ENCODE measurements around the gene MDFIC. TPM values are rescaled to one million over a fixed set of nuclear protein-coding genes. Genes with fewer than 3 reads are reported as not detected.
A peak's percentile ranks its signal among the peaks of the same experiment; 100 is the strongest.

The MDFIC gene
- total and polyA plus RNA-seq, 5 donors from 2014 or later = 65.1 to 99.9 (median 87.0) TPM

DNA sequence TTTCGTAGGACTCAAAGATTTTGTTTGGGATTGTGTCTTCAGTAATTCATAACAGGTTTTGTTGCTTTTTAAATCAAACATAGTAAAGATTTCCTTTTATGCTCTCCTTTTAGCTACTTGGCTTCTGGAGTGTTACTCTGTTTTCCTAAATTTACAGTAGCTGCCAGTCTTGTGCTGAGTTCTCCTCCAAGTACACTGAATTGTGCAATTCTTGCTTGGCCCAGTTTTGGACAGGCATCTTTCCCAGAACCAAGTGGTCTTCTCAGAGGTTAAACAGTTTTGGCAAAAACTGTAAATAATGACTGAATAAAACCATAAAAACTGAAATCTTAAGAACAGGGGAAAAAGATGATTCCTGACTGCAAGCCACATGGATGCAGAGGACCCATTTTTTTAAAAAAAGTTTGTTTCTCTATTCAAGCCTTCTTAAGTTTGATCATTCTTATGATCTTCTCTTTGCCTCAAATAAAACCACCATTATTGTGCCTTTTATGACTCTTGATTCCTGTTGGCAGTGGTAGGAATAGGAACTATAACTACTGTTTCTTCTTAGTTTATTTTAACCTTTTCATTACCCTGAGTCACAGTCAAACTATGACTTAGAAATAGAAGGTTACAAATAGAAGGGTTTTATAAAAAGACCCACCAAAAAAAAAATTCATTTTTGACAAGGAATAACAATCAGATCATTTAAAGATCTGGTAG, 88.0 kb downstream of the MDFIC start:
- Histone ChIP-seq H3K36me3 (ENCODE audit: control insufficient read depth, insufficient read depth, low read length) (peaks cover 10% of the 10 kb centered on the region), H3K27me3 (ENCODE audit: control insufficient read depth, insufficient read depth, low read length) (no peaks in the 10 kb centered on the region), H3K27ac (ENCODE audit: insufficient read depth, low read length, poor library complexity, severe bottlenecking) (peak overlapping the region; percentile 35), H3K4me3 (ENCODE audit: low read depth, low read length) (peak overlapping the region; percentile 69), H3K9me3 (ENCODE audit: control insufficient read depth in 2 of 2, low read length in 2 of 2) (no peaks in the 10 kb centered on the region), H3K4me1 (ENCODE audit: control insufficient read depth, insufficient read depth, low read length, poor library complexity, severe bottlenecking) (peaks cover 63% of the 10 kb centered on the region)
- ATAC-seq (ENCODE audit: low read depth in 2 of 2) = no peak
- peak overlapping the region; percentile 57 to 79 (median 63) for H3K4me3 Mint-ChIP-seq
- H3K27me3 Mint-ChIP-seq = no peaks in the 10 kb centered on the region
- DNase-seq = peak in 1 of 3 donors; percentile 29
- peaks cover 58 to 84% (median 69%) of the 10 kb centered on the region in 4 donors for H3K4me1 Mint-ChIP-seq
- peaks cover 31% of the 10 kb centered on the region for H3K36me3 Mint-ChIP-seq
- H3K27ac Mint-ChIP-seq = peak overlapping the region; percentile 38 to 97 (median 48)
- no peaks in the 10 kb centered on the region for H3K9me3 Mint-ChIP-seq

DNA sequence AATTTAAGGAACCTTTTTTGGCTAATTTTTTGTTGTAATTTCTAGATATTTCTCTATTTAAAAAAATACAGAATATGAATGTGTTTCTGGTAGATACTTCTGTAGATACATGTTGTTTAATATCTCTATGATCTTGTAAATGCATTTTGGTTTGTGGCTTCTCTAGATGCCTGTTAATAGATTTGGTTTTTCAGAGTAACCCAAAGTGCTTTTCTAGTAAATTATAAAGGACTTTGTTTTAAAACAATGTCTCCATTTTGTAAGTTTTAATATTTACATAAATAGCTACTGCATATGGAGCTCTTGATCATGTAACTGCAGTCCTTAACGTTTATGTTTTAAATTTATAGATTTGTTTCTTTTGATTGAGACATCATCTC, 88.5 kb downstream of the MDFIC start:
- Histone ChIP-seq H3K4me1 (ENCODE audit: control insufficient read depth, insufficient read depth, low read length, poor library complexity, severe bottlenecking) (peaks cover 58% of the 10 kb centered on the region), H3K27me3 (ENCODE audit: control insufficient read depth, insufficient read depth, low read length) (no peaks in the 10 kb centered on the region), H3K27ac (ENCODE audit: insufficient read depth, low read length, poor library complexity, severe bottlenecking) (peak overlapping the region; percentile 16), H3K36me3 (ENCODE audit: control insufficient read depth, insufficient read depth, low read length) (peaks cover 11% of the 10 kb centered on the region), H3K9me3 (ENCODE audit: control insufficient read depth in 2 of 2, low read length in 2 of 2) (no peaks in the 10 kb centered on the region), H3K4me3 (ENCODE audit: low read depth, low read length) (peak overlapping the region; percentile 69)
- no peak overlapping the region for H3K27ac Mint-ChIP-seq
- H3K36me3 Mint-ChIP-seq = peaks cover 31% of the 10 kb centered on the region
- peak in 1 of 2 donors; percentile 12 for ATAC-seq (ENCODE audit: low read depth in 2 of 2)
- H3K4me1 Mint-ChIP-seq = peaks cover 53 to 82% (median 66%) of the 10 kb centered on the region in 4 donors
- DNase-seq = peak in 1 of 3 donors; percentile 66
- no peaks in the 10 kb centered on the region for H3K9me3 Mint-ChIP-seq
- peak overlapping the region in 1 of 4 donors; percentile 57 for H3K4me3 Mint-ChIP-seq
- no peaks in the 10 kb centered on the region for H3K27me3 Mint-ChIP-seq

DNA sequence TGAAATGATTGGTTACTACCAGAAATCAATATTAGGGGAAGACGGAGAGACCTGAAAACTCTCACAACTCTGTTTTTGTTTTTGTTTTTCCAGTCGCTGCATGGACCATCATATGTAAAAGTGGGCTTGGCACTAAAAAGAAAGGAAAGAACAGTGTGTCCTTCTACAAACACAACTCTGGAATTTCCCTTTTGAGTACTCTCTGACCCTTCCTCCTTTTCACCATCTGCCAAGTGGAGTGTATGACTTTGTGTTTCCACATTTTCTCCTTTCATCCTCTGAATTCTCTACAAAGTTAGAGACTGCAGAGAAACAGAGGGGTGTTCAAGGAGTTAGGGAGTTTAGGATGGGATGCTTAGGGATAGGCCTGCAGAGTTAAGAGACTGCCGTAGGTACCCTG, 92.0 kb downstream of the MDFIC start:
- Histone ChIP-seq H3K36me3 (ENCODE audit: control insufficient read depth, insufficient read depth, low read length) (peaks cover 19% of the 10 kb centered on the region), H3K4me1 (ENCODE audit: control insufficient read depth, insufficient read depth, low read length, poor library complexity, severe bottlenecking) (peaks cover 27% of the 10 kb centered on the region), H3K4me3 (ENCODE audit: low read depth, low read length) (no peak overlapping the region), H3K27ac (ENCODE audit: insufficient read depth, low read length, poor library complexity, severe bottlenecking) (peak overlapping the region; percentile 8), H3K27me3 (ENCODE audit: control insufficient read depth, insufficient read depth, low read length) (no peaks in the 10 kb centered on the region), H3K9me3 (ENCODE audit: control insufficient read depth in 2 of 2, low read length in 2 of 2) (no peaks in the 10 kb centered on the region)
- no peak for DNase-seq
- Mint-ChIP-seq H3K9me3 (no peaks in the 10 kb centered on the region), H3K4me3 (peak overlapping the region in 2 of 4 donors; percentile 8 to 41), H3K27ac (peak overlapping the region; percentile 14 to 93 (median 18)), H3K4me1 (peaks cover 34 to 65% (median 46%) of the 10 kb centered on the region in 4 donors), H3K27me3 (no peaks in the 10 kb centered on the region), H3K36me3 (peaks cover 27% of the 10 kb centered on the region)
- ATAC-seq (ENCODE audit: low read depth in 2 of 2) = no peak

DNA sequence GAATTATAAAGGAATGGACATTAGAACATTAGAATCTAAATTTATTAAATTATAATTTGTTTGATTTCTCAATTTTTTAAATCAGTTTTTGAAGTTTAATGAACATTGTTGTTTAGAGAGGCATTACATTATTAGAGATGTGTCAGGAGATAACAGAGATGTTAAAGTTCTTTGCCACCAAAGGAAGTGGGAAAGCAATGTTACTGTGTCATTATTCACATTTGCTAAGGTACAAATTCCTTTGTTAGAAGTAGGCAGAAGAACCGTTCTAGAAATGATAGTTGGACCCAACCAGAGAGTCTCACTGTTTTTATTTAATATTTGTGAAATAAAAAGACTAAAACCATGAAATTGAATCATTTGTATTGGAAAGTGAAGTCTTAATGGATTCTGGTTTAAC, 92.9 kb downstream of the MDFIC start:
- Histone ChIP-seq H3K4me3 (ENCODE audit: low read depth, low read length) (no peak overlapping the region), H3K27me3 (ENCODE audit: control insufficient read depth, insufficient read depth, low read length) (no peaks in the 10 kb centered on the region), H3K4me1 (ENCODE audit: control insufficient read depth, insufficient read depth, low read length, poor library complexity, severe bottlenecking) (peaks cover 18% of the 10 kb centered on the region), H3K36me3 (ENCODE audit: control insufficient read depth, insufficient read depth, low read length) (peaks cover 19% of the 10 kb centered on the region), H3K9me3 (ENCODE audit: control insufficient read depth in 2 of 2, low read length in 2 of 2) (no peaks in the 10 kb centered on the region), H3K27ac (ENCODE audit: insufficient read depth, low read length, poor library complexity, severe bottlenecking) (peak overlapping the region; percentile 36)
- no peaks in the 10 kb centered on the region for H3K27me3 Mint-ChIP-seq
- no peak overlapping the region for H3K4me3 Mint-ChIP-seq
- H3K36me3 Mint-ChIP-seq = peaks cover 27% of the 10 kb centered on the region
- DNase-seq = no peak
- H3K27ac Mint-ChIP-seq = peak overlapping the region in 1 of 3 donors; percentile 26
- no peak for ATAC-seq (ENCODE audit: low read depth in 2 of 2)
- peaks cover 25 to 59% (median 39%) of the 10 kb centered on the region in 4 donors for H3K4me1 Mint-ChIP-seq
- no peaks in the 10 kb centered on the region for H3K9me3 Mint-ChIP-seq

DNA sequence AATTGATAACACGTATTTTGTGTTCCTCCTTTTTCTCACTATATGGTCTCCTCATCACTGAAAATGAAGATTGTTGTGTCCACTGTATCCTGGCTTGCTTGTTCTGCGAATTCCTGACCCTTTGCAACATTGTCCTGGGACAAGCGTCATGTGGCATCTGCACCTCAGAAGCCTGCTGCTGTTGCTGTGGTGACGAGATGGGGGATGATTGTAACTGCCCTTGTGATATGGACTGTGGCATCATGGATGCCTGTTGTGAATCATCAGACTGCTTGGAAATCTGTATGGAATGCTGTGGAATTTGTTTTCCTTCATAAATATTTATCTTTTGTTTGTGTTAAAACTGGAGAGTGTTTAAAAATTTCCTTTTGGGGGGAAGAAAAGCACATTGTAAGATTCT, 93.7 kb downstream of the MDFIC start:
- H3K4me3 ChIP-seq (ENCODE audit: low read depth, low read length) = no peak overlapping the region
- peaks cover 19% of the 10 kb centered on the region for H3K36me3 ChIP-seq (ENCODE audit: control insufficient read depth, insufficient read depth, low read length)
- no peak overlapping the region for H3K27ac ChIP-seq (ENCODE audit: insufficient read depth, low read length, poor library complexity, severe bottlenecking)
- H3K27me3 Mint-ChIP-seq = no peaks in the 10 kb centered on the region
- H3K9me3 ChIP-seq (ENCODE audit: control insufficient read depth in 2 of 2, low read length in 2 of 2) = no peaks in the 10 kb centered on the region
- no peaks in the 10 kb centered on the region for H3K27me3 ChIP-seq (ENCODE audit: control insufficient read depth, insufficient read depth, low read length)
- H3K4me3 Mint-ChIP-seq = peak overlapping the region in 1 of 4 donors; percentile 59
- peak overlapping the region in 1 of 3 donors; percentile 39 for H3K27ac Mint-ChIP-seq
- peaks cover 11% of the 10 kb centered on the region for H3K4me1 ChIP-seq (ENCODE audit: control insufficient read depth, insufficient read depth, low read length, poor library complexity, severe bottlenecking)
- no peak for ATAC-seq (ENCODE audit: low read depth in 2 of 2)
- peaks cover 20 to 61% (median 37%) of the 10 kb centered on the region in 4 donors for H3K4me1 Mint-ChIP-seq
- peaks cover 27% of the 10 kb centered on the region for H3K36me3 Mint-ChIP-seq
- DNase-seq = no peak
- H3K9me3 Mint-ChIP-seq = no peaks in the 10 kb centered on the region

DNA sequence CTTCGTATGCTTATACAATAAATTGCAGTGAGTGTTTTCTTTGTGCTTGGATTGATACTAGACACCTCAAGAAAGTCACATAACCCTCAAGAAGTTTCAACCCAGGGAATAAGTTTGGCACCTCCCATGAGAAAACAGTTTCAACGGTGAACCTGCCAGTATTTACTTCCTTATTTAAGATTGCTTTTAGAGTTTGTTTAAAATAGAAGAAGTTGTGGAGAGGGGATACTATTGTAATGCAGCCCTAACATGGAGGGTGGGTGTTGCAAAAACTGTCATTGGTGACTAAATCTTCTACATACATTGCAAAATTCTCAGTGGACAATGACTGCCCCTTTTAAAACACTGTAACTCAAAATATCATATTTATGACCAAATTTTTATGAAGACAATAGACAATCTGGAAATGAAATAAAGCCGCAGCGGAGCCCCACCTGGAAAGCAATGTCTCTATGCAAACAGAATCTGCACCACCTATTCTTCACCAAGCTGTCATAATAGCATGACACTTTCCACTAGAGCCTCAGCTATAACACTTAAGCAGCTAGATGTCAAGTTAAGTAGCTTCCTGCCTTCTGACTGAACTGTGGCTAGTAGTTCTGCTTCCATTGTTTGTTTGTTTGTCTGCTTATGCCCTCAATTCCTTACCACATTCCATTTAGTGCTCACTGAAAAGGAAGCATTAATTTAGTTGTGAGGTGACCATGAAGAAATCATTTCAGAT, 98.2 kb downstream of the MDFIC start:
- Mint-ChIP-seq H3K27ac (peak overlapping the region; percentile 1 to 43 (median 2)), H3K9me3 (peaks cover 0 to 1% (median 0%) of the 10 kb centered on the region in 7 donors), H3K4me1 (peaks cover 11 to 46% (median 30%) of the 10 kb centered on the region in 4 donors), H3K27me3 (no peaks in the 10 kb centered on the region), H3K4me3 (no peak overlapping the region), H3K36me3 (peaks cover 12% of the 10 kb centered on the region)
- H3K4me1 ChIP-seq (ENCODE audit: control insufficient read depth, insufficient read depth, low read length, poor library complexity, severe bottlenecking) = no peaks in the 10 kb centered on the region
- no peak overlapping the region for H3K4me3 ChIP-seq (ENCODE audit: low read depth, low read length)
- peaks cover 14% of the 10 kb centered on the region for H3K36me3 ChIP-seq (ENCODE audit: control insufficient read depth, insufficient read depth, low read length)
- ATAC-seq (ENCODE audit: low read depth in 2 of 2) (peak; percentile 25 to 52), DNase-seq (no peak)
- no peaks in the 10 kb centered on the region for H3K9me3 ChIP-seq (ENCODE audit: control insufficient read depth in 2 of 2, low read length in 2 of 2)
- no peak overlapping the region for H3K27ac ChIP-seq (ENCODE audit: insufficient read depth, low read length, poor library complexity, severe bottlenecking)
- no peaks in the 10 kb centered on the region for H3K27me3 ChIP-seq (ENCODE audit: control insufficient read depth, insufficient read depth, low read length)

DNA sequence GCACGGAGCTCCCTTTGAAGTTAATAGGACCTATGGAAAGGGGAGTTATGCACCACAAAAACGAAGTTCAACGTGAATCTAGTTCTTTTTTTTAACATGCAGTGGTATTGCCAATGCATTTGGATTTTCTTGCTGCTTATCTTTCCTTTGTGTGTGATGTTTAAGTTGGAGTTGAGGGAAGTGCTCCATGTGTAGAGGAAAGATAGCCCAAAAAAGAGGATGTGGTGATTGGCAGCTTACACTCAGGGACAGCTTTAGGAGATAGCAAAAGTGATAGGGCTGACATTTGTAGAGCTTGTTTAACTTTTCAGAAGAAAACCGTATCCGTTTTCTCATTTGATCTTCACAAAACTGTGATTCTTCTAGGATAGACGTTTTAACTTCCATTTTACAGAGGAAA, 101.3 kb downstream of the MDFIC start:
- peaks cover 1% of the 10 kb centered on the region for H3K36me3 ChIP-seq (ENCODE audit: control insufficient read depth, insufficient read depth, low read length)
- H3K9me3 ChIP-seq (ENCODE audit: control insufficient read depth in 2 of 2, low read length in 2 of 2) = no peaks in the 10 kb centered on the region
- no peak overlapping the region for H3K4me3 Mint-ChIP-seq
- H3K4me1 Mint-ChIP-seq = peaks cover 6 to 28% (median 19%) of the 10 kb centered on the region in 4 donors
- H3K4me1 ChIP-seq (ENCODE audit: control insufficient read depth, insufficient read depth, low read length, poor library complexity, severe bottlenecking) = no peaks in the 10 kb centered on the region
- H3K27ac ChIP-seq (ENCODE audit: insufficient read depth, low read length, poor library complexity, severe bottlenecking) = no peak overlapping the region
- no peaks in the 10 kb centered on the region for H3K27me3 Mint-ChIP-seq
- peaks cover 0 to 2% (median 0%) of the 10 kb centered on the region in 7 donors for H3K9me3 Mint-ChIP-seq
- DNase-seq (no peak), ATAC-seq (ENCODE audit: low read depth in 2 of 2) (no peak)
- no peak overlapping the region for H3K4me3 ChIP-seq (ENCODE audit: low read depth, low read length)
- H3K27ac Mint-ChIP-seq = no peak overlapping the region
- H3K36me3 Mint-ChIP-seq = no peaks in the 10 kb centered on the region
- no peaks in the 10 kb centered on the region for H3K27me3 ChIP-seq (ENCODE audit: control insufficient read depth, insufficient read depth, low read length)
